Neural cell (in vitro differentiated cells): ENCODE measurements around the gene FAM135A. TPM values are rescaled to one million over a fixed set of nuclear protein-coding genes. Genes with fewer than 3 reads are reported as not detected.

Experiments used
- H2AFZ ChIP-seq: fragments of 200-600, 300-800 bp; sonication (generic), shearing (Covaris generic); 2 replicates; pipeline ENCODE4 v1.6.0; 2014; ENCODE audit warnings: low read depth, mild to moderate bottlenecking, antibody characterized with exemption, low read length, moderate library complexity
- H3F3A ChIP-seq: fragments of 200-600 bp; shearing (Covaris generic); 2 replicates; pipeline ENCODE4 v1.6.1; 2016; ENCODE audit warnings: mild to moderate bottlenecking, moderate library complexity, mixed read lengths, antibody characterized with exemption, low read length; ENCODE audit not compliant: insufficient read depth, poor library complexity, severe bottlenecking
- H3K27ac ChIP-seq: fragments of 200-600, 300-800 bp; sonication (generic), shearing (Covaris generic); 2 replicates; pipeline ENCODE4 v1.5.1; 2014; ENCODE audit warnings: mild to moderate bottlenecking, low read length, moderate library complexity
- H3K27me3 ChIP-seq: fragments of 300-800, 200-600 bp; sonication (generic), shearing (Covaris generic); 2 replicates; pipeline ENCODE4 v1.6.0; 2014; ENCODE audit warnings: mild to moderate bottlenecking, low read depth, low read length, moderate library complexity; ENCODE audit not compliant: insufficient read depth
- H3K36me3 ChIP-seq: fragments of 300-800, 200-600 bp; sonication (generic), shearing (Covaris generic); 2 replicates; pipeline ENCODE4 v1.5.1; 2014; ENCODE audit warnings: mild to moderate bottlenecking, antibody characterized with exemption, low read length, moderate library complexity; ENCODE audit not compliant: insufficient read depth
- H3K4me2 ChIP-seq: fragments of 300-800, 200-600 bp; sonication (generic), shearing (Covaris generic); 2 replicates; pipeline ENCODE4 v1.6.0; 2014; ENCODE audit warnings: mild to moderate bottlenecking, low read length
- H3K4me3 ChIP-seq: fragments of 300-800, 200-600 bp; sonication (generic), shearing (Covaris generic); 2 replicates; pipeline ENCODE4 v1.5.1; 2014; ENCODE audit warnings: mild to moderate bottlenecking, low read length, moderate library complexity
- H3K79me2 ChIP-seq: fragments of 200-600 bp; shearing (Covaris generic); replicated peaks from 2 replicates; pipeline ENCODE4 v1.6.0; 2014; ENCODE audit warnings: mild to moderate bottlenecking, low read length, moderate library complexity; ENCODE audit not compliant: insufficient read depth
- H3K9ac ChIP-seq: fragments of 300-800, 200-600 bp; sonication (generic), shearing (Covaris generic); 2 replicates; pipeline ENCODE4 v1.6.1; 2016; ENCODE audit warnings: mild to moderate bottlenecking, low read length, mixed read lengths
- H3K9me2 ChIP-seq: fragments of 200-600 bp; shearing (Covaris generic); 2 replicates; pipeline ENCODE4 v1.6.1; 2016; ENCODE audit warnings: mild to moderate bottlenecking, low read length, mixed read lengths; ENCODE audit not compliant: insufficient read depth
- H3K9me3 ChIP-seq: fragments of 200-600, 300-800 bp; sonication (generic), shearing (Covaris generic); 2 replicates; pipeline ENCODE4 v1.6.1; 2016; ENCODE audit warnings: mild to moderate bottlenecking, mixed run types, low read length, moderate library complexity, mixed read lengths
- H4K20me1 ChIP-seq: fragments of 200-600 bp; shearing (Covaris generic); 2 replicates; pipeline ENCODE4 v1.6.1; 2016; ENCODE audit warnings: mild to moderate bottlenecking, mixed run types; ENCODE audit not compliant: insufficient read depth
- CTCF ChIP-seq: fragments of 450-650 bp; IDR thresholded peaks from 2 replicates; pipeline ENCODE4 v1.5.1; 2014; ENCODE audit warnings: antibody characterized with exemption, mild to moderate bottlenecking, moderate library complexity; ENCODE audit not compliant: poor library complexity, severe bottlenecking
- EP300 ChIP-seq: fragments of 450-650 bp; conservative IDR thresholded peaks from 2 replicates; pipeline ENCODE4 v1.6.1; 2014; ENCODE audit warnings: antibody characterized with exemption, mild to moderate bottlenecking, moderate library complexity; ENCODE audit not compliant: poor library complexity, severe bottlenecking
- EZH2 ChIP-seq: fragments of 200-600, 300-800 bp; shearing (Covaris generic), sonication (generic); IDR thresholded peaks from 2 replicates; pipeline ENCODE4 v1.6.1; 2014; ENCODE audit warnings: antibody characterized with exemption, low read length, borderline replicate concordance, mild to moderate bottlenecking; ENCODE audit not compliant: insufficient read depth, poor library complexity, severe bottlenecking
- MXI1 ChIP-seq: fragments of 450-650 bp; conservative IDR thresholded peaks from 2 replicates; pipeline ENCODE4 v1.6.1; 2014; ENCODE audit warnings: antibody characterized with exemption, mild to moderate bottlenecking; ENCODE audit not compliant: poor library complexity, severe bottlenecking
- POLR2AphosphoS5 ChIP-seq: IDR thresholded peaks from 2 replicates; pipeline ENCODE4 v1.6.1; 2012
- RAD21 ChIP-seq: fragments of 450-650 bp; conservative IDR thresholded peaks from 2 replicates; pipeline ENCODE4 v1.6.1; 2014; ENCODE audit warnings: antibody characterized with exemption, mild to moderate bottlenecking, moderate library complexity
- REST ChIP-seq: IDR thresholded peaks from 2 replicates; pipeline ENCODE4 v1.6.1; 2012; ENCODE audit warnings: borderline replicate concordance
- SMC3 ChIP-seq: fragments of 450-650 bp; conservative IDR thresholded peaks from 2 replicates; pipeline ENCODE4 v1.6.1; 2014; ENCODE audit warnings: antibody characterized with exemption, mild to moderate bottlenecking, moderate library complexity; ENCODE audit not compliant: poor library complexity
- TAF1 ChIP-seq: IDR thresholded peaks from 2 replicates; pipeline ENCODE4 v1.6.1; 2012; ENCODE audit warnings: low read depth
- polyA plus RNA-seq: library from polyadenylated mRNA; depleted of rRNA; stranded (reverse); fragments of >200 nt; gene quantifications from 2 replicates; pipeline ENCODE4 v1.2.3, GENCODE V29; 2014

FAM135A gene
- polyA plus RNA-seq, 1 donor from 2014 or later = 31.4 TPM

- Histone ChIP-seq H3K36me3 (no peaks in the 10 kb centered on the region), H3K79me2 (no peaks in the 10 kb centered on the region), H3K9ac (no peak overlapping the region), H3K9me3 (no peaks in the 10 kb centered on the region), H3K4me2 (no peak overlapping the region), H4K20me1 (no peaks in the 10 kb centered on the region), H3K27me3 (no peaks in the 10 kb centered on the region), H3K9me2 (no peaks in the 10 kb centered on the region), H3F3A (no peaks in the 10 kb centered on the region), H2AFZ (no peak overlapping the region), H3K27ac (no peak overlapping the region), H3K4me3 (no peak overlapping the region)
- TF ChIP-seq POLR2AphosphoS5 (no peak), TAF1 (no peak), EZH2 (no peak), SMC3 (no peak), RAD21 (no peak), EP300 (no peak), CTCF (no peak)
These were observed 105.4 kb downstream of the FAM135A start for GRCh38 chr6:70518723-70519122.

GRCh38 chr6:70520575-70520974 lies 107.3 kb downstream of the FAM135A start:
- Histone ChIP-seq H3F3A (no peaks in the 10 kb centered on the region), H2AFZ (no peak overlapping the region), H3K9ac (no peak overlapping the region), H3K4me2 (no peak overlapping the region), H3K9me3 (no peaks in the 10 kb centered on the region), H3K27ac (no peak overlapping the region), H3K79me2 (no peaks in the 10 kb centered on the region), H3K4me3 (no peak overlapping the region), H3K36me3 (no peaks in the 10 kb centered on the region), H3K27me3 (no peaks in the 10 kb centered on the region), H4K20me1 (no peaks in the 10 kb centered on the region), H3K9me2 (no peaks in the 10 kb centered on the region)
- TF ChIP-seq RAD21 = peak; percentile 50
- no peak for TF ChIP-seq EZH2

DNA sequence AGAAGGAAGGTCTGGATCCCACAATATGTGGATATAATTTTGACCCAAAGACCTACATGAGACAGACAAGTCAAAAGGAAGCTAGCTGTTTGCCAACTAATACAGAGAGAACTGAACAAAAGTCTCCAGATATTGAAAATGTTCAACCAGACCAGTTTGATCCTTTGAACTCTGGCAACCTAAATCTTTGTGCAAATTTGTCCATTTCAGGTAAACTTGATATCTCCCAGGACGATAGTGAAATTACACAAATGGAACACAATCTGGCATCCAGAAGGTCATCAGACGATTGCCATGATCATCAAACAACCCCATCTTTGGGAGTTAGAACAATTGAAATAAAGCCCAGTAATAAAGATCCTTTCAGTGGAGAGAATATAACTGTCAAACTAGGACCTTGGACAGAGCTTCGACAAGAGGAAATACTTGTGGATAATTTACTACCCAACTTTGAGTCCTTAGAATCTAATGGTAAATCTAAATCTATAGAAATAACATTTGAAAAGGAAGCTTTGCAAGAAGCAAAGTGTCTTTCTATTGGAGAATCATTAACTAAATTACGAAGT lies 111.5 kb downstream of the FAM135A start:
- H3K9me2 ChIP-seq = no peaks in the 10 kb centered on the region
- no peaks in the 10 kb centered on the region for H3K27me3 ChIP-seq
- no peaks in the 10 kb centered on the region for H3K36me3 ChIP-seq
- no peak overlapping the region for H2AFZ ChIP-seq
- no peaks in the 10 kb centered on the region for H3K79me2 ChIP-seq
- no peak overlapping the region for H3K9ac ChIP-seq
- no peak overlapping the region for H3K27ac ChIP-seq
- no peaks in the 10 kb centered on the region for H3F3A ChIP-seq
- TF ChIP-seq CTCF (no peak), SMC3 (no peak), EZH2 (no peak), RAD21 (no peak), MXI1 (no peak), TAF1 (no peak), POLR2AphosphoS5 (no peak), EP300 (no peak), REST (no peak)
- no peaks in the 10 kb centered on the region for H3K9me3 ChIP-seq
- H3K4me3 ChIP-seq = no peak overlapping the region
- no peaks in the 10 kb centered on the region for H4K20me1 ChIP-seq
- no peak overlapping the region for H3K4me2 ChIP-seq
